GM19452 (cell line): Measurements from ENCODE around the gene KRTAP10-1.
"Not testable (repeated sequence)": the region's sequence is repeated elsewhere in the genome, so short reads cannot be mapped to it uniquely, and the experiment has no call there.

ENCODE experiments used
- ATAC-seq: cut with Tn5 transposase; IDR thresholded peaks from one replicate; pipeline ENCODE4 v1.9.1; 2021; ENCODE audit not compliant: unreplicated experiment

The KRTAP10-1 gene

DNA sequence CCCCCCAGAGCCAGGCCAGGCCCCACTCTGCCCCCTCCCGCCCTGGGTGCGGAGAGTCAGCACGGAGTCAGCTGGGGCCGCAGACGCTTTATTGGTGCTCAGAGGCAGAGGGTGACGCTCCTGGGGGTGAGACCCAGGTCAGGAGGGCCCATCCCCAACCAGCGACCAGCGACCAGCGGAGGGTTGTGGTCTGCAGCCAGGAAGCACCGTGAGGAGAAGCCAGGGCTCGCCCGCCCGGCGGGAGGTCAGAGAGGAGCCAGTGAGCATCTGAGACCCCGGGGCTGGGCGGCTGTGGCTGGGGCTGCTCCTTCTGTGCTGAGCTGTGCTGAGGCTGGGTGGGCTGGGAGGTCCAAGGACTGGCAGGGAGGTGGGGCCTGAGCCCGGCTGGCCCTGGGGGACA lies 10.3 kb upstream of the KRTAP10-1 start:
- not testable (repeated sequence) for ATAC-seq

DNA sequence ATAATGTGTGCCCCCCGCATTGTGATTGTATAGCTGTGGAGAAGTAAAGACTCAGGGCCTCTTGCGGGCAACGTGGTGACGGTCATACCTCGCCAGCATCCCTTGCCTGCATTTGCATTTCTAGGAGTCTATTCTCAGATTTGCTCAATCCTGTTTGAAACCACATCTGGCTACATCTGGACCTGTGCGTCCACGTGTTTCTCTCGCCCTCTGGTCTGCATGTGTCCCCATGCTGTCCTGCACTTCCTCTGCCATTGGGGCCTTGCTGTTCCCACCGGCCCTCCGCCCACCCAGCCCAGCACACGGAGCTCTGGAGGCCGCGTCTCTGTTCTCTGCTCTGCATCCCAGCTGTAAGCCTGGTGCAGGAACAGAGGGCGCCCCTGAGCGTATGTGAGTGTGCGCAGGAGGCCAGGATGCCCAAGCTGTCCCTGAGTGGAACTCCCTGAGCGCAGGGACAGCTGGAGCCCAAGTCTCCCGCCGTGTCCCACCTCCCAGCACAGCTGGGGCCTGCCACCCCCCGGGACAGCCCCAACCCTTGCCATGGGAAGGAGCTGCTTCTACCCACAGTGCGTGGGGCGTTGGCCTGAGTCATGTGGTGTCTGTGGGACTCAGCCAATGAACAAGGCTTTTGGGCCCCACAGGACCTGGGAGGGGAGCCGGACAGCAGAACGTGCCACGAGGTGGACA lies 9.7 kb upstream of the KRTAP10-1 start:
- ATAC-seq = no peak

DNA sequence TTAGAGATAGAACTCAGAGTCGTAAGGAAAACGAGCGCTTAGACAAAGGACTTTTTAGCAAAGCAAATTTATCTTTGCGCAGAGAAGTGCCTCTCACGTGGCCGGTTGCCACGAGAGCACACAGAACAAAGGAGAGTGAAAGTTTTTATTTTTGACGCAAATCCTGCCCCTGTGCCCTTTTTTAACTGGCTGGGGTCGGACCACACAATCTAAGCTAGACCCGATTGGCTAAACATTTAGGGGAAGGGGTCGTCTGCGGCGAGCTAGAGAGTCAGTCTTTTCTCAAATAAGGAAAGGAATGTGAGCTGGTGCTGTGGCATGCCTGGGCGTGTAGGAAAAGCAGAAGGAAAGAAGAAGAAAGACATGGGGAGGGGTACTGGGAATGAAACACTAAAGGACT lies 8.9 kb upstream of the KRTAP10-1 start:
- ATAC-seq = no peak

DNA sequence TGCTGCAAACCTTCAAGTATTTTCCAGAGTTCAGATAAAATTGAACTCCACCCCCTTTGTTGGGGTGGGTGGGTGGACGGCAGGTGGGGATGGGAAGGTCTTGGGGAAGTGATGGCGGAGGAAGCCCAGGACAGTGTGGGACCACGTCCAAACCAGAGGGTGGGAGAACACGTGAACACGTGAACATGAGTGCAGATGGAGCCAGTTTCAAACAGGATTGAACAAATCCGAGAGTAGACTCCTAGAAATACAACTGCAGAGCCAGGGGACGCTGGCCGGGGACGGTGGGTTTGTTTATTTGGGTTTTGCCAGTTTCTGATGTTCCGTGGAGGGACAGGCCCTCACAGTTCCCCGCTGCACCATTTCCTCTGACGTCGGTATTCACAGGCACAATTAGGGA lies 8.4 kb upstream of the KRTAP10-1 start:
- no peak for ATAC-seq

DNA sequence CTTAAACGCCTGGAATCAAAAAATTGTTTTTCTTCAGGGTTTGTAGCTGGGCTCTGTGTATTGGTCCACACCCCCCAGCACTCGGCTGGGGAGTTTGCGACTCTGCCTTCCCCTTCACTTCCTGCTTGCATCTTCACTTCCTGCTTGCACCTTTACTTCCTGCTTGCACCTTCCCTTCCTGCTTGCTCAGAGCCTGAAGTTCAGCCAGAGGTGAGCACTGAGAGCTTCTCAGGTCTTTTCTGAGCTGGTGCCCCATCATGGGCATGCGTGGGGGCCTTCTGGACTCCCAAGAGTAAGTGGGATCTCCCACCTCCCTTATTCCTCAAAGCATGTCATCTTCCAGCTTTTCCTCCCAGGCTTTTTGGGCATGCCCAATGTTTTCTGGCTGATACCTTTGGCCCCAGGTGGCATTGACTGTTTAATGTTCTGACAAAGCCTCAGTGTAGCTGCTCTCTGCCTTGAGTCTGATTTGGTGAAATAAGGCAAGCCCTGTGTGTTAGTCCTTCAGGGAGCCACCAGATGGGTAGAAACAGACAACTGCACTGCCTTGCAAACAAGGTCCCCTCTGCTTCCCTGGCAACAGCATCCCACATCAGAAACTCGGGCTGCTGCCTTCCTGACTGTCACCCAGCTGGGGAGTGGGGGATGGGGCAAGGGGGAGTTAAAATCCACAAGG lies 7.8 kb upstream of the KRTAP10-1 start:
- no peak for ATAC-seq

DNA sequence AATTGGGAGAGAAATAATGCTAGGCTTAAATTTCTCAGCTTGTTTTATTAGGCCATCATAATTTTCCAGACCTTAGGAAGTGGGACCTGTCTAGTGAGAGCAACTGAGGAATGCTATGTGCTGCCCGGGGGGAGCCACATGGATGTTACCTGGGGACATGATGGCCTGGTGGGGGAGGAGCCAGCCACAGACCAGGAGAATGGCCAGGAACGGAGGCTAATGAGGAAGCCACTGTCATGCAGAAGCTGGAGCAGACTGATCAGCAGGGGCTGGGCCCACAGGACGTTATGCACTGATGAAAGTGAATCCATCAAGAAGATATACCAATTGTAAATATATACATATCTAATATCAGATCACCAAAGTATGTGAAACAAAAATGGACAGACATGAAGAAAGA lies 4.6 kb upstream of the KRTAP10-1 start:
- no peak for ATAC-seq

DNA sequence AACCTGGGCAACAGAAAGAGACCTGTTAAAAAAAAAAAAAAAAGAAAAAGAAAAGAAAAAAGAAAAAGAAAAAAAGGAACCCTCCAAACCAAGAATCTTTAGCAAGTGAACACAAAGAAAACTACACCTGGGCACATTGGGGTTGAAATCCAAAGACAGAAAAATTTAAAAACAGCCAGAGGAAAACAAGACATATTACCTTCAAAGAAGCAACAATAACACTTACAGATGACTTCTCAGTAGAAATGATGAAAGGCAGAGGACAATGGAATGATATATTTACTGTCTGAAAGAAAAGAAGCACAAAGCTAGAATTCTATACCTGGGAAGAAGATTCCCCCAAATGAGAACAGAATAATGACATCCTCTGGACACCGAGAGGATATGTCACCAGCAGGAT lies 2.7 kb upstream of the KRTAP10-1 start:
- ATAC-seq = no peak

DNA sequence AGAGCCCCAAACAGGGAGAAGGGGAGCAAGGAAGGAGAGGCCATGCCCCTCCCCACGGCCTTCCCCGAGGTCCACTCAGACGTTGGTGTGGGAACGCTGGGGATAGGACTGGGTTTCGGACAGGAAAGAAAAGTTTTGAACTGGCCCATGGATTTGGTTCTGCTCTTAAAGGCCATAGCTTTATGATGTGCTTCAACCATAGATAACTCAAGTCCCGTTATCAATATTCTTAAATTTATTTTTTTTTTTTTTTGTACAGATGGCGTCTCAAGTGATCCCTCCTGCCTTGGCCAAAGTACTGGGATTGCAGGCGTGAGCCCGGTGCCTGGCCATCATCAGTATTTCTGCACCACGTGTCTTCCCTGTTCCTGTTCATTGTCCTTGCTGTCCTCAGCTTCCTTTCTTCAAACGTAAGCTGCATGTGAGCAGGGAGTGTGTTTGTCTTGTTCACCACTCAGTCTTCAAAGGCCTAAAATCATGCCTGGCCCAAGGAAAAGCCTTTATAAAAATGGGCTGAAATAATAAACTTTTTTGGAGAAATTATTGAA lies 820 bp upstream of the KRTAP10-1 start:
- no peak for ATAC-seq

DNA sequence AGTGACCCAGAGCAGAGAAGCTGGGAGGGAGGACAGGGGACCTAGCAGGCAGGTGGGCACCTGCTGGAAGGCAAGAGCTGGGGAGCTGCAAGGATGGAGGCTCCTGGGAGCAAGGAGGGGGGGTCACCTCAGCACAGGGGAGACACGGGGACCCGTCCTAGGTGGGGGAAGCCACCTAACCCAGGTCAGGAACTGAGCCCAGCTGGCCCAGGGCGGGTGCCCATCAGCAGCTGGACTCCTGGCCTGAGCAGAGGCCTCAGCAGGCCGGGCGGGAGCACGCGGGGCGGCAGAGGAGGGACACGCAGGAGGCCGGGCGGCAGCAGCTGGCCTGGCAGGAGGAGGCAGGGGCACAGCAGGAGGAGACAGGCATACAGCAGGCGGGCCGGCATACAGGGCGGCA lies 949 bp downstream of the KRTAP10-1 start:
- ATAC-seq = no peak

DNA sequence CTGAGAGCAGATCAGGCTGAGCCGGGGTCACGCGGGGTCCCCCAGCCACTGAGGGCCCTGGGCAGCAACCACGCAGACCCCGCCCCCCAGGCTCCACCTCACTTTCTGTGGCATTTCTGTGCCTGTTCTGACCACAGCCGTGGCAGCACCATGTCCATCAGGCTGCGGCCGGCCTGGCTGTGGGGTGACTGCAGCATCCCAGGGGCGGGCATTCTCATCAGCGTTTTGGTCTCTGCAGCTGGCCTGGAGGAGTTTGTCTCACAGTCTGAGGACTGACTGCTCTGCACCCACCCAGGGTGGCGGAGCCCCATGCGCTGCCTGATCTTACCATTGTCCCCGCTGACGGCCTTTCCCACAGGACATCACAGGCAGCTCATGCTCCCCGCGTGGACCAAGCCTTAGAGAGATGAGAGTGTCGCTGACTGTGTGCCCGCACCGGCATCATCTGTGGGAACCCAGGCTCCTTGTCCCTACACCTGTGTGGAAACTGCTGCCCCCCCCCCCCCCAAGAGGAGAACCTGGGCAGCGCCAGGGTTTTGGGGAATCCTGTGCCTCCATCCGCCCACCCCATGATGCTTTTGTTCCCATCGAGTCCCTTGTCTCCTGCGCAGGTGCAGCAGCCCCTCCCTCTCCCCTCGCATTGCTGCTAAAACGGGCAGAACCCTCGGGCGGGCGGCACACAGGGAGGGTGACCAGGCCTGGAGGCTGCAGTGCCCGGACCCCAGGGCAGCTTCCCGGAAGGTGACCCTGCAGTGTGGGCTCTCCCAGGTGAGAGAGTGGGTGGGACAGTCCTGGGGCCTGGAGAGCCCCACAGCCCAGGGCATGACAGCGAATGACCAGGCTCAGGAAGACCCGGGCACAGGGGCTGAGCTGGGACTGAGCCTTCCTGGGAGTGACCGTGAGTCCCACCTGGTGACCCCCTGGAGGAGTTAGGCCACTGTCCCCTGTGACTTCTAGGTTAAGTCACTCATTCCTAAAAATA lies 1.8 kb downstream of the KRTAP10-1 start:
- ATAC-seq = no peak

DNA sequence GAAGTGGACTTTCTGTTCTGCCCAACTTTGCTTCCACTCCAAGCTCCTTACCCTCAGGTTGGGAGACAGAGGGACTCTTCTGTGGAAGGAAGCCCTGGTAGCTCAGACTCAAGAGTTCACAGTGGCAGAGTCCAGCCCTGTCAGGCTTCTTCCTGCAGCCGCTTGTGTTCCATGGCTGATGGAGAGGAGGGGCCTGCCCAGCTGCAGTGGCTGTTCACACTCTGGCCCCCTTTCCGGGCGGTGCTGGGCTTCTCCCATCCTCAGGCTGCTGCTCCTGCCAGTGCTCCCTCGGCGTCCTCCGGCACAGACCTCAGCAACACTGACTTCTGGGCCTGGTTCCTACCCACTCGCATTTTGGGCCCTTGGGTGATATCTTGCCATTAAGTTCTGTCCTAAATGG lies 4.0 kb downstream of the KRTAP10-1 start:
- ATAC-seq = no peak

DNA sequence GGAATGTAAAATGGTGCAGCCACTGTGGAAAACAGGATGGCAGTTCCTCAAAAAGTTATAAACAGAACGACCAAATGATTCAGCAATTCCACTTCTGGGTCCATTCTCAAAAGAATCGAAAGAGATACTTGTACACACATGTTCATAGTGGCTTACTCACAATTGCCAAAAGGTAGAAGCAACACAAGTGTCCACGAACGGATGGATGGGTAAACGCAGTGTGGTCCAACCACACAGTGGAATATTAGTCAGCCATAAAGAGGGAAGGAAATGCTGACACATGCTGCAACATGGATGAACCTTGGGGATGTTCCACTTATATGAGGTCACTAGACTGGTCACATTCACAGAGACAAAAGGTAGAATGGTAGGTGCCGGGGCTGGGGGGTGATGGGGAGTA lies 5.3 kb downstream of the KRTAP10-1 start:
- ATAC-seq = no peak

DNA sequence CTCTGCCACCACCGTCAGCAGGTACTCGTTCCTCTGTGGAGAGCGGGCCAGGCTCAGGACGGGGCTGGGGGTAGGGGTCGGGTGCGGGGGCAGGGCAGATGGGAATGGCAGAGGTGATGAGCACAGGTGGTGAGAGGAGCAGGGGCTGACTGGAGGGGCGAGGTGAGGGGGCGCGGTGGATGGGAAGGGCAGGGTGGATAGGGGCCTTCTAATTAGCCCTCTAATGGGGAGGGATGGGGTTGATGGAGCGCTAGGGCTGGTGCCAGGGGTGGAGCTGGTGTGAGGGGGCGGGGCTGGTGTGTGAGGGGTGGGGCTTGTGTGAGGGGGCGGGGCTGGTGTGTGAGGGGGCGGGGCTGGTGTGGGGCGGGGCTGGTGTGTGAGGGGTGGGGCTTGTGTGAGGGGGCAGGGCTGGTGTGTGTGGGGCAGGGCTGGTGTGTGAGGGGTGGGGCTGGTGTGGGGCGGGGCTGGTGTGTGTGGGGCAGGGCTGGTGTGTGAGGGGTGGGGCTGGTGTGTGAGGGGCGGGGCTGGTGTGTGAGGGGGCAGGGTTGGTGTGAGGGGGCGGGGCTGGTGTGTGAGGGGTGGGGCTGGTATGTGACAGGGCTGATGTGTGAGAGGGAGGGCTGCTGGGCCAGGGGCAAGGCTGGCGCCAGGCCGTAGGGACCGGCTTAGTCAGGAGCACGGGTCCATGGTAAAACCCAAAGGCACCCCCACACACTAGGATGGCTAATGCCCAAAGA lies 5.9 kb downstream of the KRTAP10-1 start:
- no peak for ATAC-seq

DNA sequence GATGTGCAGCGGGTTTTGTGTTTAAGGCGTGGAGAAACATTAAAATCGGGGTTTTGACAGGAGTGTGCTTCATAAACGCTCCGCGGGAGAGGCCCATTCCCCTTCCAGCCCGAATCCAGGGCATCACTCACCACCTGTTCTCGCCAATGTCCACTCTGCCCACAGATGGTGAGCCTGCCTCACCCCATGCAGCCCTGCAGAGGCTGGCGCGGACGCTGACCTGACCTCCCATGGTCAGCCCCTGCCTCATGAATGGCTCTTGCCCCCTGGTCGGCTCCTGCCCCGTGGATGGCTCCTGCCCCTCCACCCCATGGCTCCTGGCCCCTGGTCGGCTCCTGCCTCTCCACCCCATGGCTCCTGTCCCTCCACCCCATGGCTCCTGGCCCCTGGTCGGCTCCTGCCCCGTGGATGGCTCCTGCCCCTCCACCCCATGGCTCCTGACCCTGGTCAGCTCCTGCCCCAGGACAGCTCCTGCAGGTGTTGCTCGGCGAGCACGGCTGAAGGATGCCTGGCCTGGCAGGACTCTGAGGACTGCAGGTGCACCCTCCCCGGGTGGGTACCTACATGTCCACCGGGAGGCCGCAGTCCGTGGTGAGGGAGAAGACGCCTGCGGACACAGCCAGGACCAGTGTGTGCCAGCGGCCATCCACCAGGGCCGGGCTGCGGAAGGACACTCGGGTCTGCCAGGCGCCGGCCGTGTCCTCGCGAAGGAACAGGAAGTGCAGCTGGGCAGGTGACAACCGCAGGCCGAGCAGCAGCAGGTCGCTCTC lies 6.7 kb downstream of the KRTAP10-1 start:
- ATAC-seq = no peak

DNA sequence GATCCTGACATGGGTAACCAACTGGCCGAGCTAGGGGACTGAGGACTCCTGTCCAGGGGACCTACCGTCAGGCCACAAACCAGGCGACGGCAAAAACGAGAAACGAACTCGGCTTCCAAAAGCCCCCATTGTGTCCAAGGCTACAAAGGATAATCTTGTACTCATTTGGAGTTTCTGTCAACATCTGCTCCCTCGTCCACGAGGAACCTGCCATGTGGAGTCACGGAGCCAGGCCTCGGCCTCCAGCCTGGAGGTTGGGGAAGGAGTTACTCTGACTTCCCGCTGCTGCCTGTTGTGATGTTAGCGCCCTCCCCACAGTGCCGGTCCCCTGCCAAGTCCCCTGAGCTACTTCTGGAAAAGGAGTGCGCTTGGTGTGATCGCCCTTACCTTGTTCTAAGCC lies 7.3 kb downstream of the KRTAP10-1 start:
- ATAC-seq = no peak

DNA sequence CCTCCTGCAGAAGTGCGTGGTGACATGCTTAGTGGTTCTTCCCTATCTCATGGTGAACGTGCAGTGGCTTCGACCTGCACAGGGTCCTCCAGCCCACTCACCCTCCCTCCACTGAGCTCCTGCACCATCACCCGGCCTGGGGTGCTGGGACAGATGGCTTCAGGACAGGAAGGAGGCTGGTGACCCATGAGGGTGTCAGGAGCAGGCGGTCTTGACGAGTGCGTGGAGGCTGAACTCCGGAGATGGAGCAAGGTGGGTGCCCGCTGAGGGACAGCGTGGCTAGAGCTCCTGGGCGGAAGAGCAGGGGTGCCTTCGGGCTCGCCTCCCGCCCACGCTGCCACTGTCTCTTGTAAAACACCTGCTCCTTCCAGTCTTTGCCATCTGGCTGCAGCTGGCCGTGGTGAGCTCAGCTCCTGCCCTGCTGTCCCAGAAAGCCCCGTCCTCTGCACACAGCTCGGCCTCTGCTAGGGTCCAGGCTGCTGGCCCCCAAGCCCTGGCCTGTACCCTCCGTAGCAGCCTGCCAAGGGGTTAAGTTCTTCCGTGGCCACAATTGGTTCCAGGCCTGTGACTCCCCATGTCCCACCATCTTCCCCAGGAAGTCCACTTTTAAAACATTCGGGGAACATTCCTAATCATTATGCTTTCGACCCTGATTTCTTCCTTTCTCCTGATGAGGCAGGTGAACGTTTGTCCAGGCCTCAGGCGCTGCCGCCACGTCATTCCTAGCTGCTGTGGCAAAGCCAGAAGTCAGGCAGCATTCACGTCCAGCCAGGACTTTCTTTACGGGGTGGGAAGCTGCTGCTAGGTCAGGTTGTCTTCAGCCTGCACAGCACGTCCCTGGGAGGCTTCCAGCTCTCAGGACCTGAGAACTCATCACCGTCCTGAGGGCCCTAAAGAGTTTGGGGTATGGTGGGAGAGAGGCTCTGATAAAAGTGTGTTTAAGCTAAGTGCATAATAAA lies 8.1 kb downstream of the KRTAP10-1 start:
- ATAC-seq = no peak

DNA sequence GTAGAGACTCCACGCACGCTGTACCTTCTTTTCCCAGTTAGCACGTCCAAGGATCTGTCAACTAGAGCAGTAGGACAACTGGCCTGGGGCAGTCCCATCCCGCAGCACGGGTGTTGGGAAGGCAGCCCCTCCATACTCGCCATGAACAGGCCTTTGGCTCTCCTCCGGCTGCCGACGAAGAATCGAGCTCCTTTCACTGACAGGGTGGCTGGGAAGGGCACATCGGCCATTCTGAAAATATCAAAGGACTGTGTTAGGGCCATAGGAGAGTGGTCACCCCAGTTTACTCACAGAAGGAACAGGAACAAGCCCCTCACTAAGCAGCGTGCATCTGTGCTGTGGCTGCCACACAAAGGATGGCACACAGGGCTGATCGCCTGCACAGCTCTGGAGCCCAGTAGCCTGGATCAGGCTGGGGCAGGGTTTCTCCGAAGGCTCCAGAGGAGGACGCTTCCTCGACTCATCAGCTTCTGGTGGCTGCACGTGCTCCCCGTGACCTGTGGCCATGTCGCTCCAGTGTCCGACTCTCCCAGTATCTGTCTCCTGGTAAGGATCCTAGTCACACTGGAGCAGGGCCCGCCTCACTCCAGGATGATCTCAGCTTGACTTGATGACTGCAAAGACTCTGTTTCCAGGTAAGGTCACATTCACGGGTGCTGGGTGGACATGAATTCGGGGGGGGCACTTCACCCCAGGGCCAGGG lies 8.9 kb downstream of the KRTAP10-1 start:
- ATAC-seq = no peak

DNA sequence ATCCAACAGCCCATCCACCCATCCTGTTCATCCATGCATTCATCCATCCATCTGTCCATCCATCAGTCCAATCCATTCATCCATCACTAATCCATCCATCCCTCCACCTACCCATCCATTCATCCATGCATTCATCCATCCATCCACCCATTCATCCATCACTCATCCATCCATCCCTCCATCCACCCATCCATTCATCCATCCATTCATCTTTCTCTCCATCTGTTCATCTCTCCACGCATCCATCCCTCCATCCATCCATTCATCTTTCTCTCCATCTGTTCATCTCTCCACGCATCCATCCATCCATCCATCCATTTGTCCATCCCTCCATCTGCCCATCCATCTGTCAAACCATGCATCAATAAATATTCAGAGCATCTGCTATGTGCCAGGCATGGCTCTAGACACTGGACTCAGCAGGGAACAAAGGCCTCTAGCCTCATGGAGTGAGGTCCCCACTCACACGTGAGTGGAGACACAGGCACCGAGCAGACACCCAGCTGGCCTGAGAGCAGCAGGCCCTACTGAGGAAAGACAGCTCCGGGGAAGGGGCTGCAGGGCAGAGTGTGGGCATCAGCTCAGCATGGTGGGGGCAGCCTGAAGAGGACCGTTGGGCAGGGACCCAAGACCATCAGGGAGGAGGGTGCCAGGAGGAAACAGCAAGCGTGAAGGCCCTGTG lies 9.6 kb downstream of the KRTAP10-1 start:
- ATAC-seq = no peak
